HT-29 (cell line): Measurements from ENCODE around the gene RNF208. TPM values are rescaled to one million over a fixed set of nuclear protein-coding genes. Genes with fewer than 3 reads are reported as not detected.

ENCODE experiments used
- DNase-seq: peaks from one replicate; pipeline ENCODE4 v3.0.0-alpha.2; 2015; ENCODE audit warnings: low spot score
- total RNA-seq: library from RNA; depleted of rRNA; stranded (reverse); fragments of >200 nt; shearing (Covaris generic); gene quantifications from 2 replicates; pipeline ENCODE4 v1.2.3, GENCODE V29; 2014; rRNA removed

The RNF208 gene
- total RNA-seq, 1 experiment from 2014 or later = 1.7 TPM

GRCh38 chr9:137178201-137178938 lies 43.7 kb downstream of the RNF208 start:
- DNase-seq = no peak

DNA sequence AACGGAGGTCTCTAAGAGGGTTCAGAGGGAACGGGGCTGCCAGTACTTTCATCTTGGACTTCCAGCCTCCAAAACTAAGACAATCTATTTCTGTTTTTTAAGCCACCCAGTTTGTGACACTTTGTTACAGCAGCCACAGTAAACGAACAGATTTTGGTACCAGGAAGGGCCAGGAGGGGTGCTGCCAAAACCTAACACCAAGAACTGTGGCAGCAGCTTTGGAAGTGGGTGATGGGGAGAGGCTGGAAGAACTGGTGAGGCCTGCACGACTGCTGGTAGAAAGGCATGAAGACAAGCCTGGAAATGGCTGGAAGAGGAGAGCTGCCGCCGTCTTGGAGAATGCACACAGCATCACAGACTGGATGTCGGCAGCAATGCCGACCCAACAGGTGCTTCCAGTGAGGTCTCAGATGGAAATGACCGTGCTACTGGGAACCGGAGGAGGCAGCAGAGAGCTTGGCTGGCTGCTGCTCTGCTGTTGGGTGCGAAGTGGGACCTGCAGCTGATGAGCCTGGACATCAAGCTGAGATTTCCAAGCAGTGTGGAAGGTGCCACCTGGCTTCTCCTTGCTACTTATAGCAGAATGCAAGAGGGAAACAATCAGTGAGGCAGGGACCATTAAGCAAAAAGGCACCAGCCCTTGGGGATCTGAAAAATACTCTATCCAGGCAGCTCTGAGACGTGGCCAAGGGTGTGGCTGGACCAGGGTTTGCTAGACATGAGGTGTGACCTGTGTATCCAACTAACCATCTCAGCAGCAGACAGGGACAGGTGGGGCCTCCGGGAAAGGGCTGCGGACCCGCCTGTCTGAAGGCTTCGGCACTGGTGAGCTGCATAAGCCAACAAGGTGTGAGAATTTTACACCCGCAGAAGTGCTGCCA lies 45.5 kb downstream of the RNF208 start:
- peak; percentile 79 for DNase-seq

- no peak for DNase-seq
Observed at GRCh38 chr9:137175345-137175961, 46.6 kb downstream of the RNF208 start.

DNA sequence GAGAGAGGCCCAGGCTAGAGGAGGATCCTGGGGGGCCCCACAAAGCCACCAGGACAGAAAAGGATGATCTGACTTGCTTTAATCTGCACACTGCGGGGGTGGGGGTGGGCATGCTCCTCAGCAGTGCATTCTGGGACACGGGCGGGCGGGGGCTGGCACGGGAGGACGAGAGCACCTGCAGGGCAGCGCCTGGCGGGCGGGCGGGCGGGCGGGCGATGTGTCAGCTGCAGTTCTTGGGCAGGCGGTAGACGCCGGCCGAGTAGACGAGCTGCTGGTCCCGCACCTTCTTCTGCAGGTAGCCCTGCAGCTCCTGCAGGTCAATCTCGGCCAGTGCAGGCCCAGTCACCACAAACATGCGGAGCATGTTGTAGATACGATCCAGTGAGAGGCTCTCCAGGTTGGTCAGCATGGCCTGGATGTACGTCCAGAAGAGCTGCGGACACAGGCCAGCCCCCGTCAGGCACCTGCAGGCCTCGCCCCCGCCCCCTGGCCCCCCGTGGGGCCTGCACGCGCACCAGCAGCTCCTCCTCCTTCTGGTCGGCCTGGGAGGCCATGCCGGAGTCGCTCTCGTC lies 47.2 kb downstream of the RNF208 start:
- DNase-seq = no peak

GRCh38 chr9:137173796-137174664 lies 48.0 kb downstream of the RNF208 start:
- DNase-seq = no peak

DNA sequence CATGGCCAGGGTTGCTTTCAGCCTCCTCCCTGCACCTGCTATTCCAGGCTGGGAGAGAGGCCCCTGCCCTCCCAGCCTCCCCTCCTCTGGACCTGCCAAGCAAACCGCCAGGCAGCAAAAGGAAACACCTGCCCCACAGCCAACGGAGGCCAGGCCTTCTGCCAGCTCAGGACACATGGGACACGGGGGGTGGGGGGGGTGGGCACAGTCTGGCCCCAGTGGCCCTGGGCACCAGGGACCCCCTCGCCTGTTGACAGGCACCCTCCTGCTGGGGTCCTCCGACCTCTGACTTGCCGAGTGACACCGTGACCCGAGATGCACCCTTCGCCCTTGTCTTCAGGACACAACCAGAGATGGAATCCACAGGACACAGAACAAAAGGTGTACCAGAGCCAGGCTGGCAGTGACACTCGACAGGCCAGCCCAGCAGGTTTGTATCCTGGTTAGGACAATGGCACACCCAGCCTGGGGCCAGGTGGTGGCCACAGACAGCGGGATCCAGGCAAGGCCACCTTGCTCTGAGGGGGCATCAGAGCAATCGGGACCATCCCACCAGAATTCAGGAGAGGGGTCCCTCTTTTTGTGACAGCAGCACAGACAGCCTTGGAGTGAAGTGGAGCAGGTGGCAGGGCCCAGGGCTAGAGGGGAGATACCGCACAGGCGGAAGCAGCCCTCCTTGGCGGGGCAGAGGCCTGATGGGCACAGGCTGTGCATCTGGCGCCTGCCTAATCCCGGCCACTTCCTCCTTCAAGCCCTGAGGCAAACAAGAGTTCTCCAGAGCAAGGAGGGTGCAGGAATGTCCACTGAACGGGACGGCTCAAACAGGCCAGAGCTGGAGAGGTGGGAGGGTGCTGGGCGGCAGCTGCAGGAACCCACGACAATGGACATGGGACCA lies 48.9 kb downstream of the RNF208 start:
- DNase-seq = no peak

DNA sequence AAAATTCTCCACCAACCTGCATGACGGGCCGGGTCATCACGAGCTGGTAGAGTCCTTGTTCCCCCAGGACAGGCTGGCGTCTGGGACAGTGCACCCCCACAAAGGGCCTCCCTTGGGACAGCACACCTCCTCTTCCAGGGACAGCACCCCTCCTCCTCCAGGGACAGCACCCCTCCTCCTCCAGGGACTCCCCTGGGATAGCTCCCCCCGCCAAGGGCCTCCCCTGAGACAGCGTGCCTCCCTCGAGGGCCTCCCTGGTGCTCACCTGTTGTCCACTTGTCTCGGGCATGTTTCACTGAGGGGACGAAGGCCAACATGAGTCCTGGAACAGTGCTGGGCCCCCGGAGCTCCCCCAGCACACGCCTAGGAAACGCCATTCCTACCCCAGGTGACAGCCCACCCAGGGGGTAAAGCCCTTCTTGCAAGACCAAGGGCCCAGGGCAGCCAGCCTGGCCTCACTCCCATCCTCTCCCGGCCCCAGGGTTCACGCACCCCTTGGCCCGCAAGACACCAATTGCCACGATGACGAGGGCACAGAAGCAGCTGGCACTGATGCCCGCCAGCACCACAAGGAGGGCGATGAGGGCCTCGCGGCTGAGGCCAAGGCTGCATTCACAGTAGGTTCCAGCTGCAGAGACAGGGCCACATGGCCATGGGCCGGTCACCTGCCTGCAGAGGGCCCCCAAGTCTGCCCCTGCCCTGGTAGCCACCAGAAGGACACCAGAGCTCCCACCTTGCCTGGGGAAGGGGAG lies 50.7 kb downstream of the RNF208 start:
- DNase-seq = no peak

DNA sequence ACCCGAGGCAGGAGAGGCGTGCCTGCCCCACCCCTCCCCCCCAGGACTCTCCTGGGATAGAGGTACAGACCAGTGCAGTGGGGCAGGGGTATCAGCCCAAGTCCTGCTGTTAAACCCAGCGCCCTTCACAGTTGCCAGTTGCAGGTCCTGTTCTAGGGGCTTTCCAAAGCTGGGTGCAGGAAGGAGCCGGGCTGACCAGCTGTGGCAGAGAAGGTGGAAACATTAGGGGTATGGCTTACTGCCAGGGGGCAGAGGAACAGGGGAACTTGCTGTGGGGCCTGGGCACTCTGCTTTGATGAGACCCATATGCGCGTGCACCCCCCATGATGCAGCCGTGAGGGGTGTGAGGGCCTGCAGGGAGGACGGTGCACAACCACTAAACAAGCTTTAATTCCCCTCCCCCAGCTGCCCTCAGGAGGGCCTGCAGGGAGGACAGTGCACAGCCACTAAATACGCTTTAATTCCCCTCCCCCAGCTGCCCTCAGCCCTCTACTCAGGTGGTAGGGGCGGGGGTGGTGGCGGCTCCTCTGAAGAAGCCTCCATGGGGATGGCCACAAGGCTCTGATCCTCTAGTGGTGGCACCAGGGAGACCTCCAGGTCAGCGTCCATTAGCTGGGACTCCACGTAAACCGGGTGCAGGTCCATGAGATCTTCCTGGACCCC lies 51.4 kb downstream of the RNF208 start:
- DNase-seq = no peak

Other genes starting within 250 kb of the RNF208 start
- gene PTGDS, start 244.7 kb downstream of the RNF208 start, total RNA-seq = not detected in 2 replicates
- not detected in 2 replicates for gene LCNL1, start 239.2 kb downstream of the RNF208 start, total RNA-seq
- gene PAXX, start 229.8 kb downstream of the RNF208 start, total RNA-seq = 169 and 179 TPM in 2 replicates
- gene CLIC3, start 225.7 kb downstream of the RNF208 start, total RNA-seq = 17.0 and 24.1 TPM in 2 replicates
- gene ABCA2, start 194.0 kb downstream of the RNF208 start, total RNA-seq = 92.6 and 99.9 TPM in 2 replicates
- gene FUT7, start 190.2 kb downstream of the RNF208 start, total RNA-seq = 0.36 and 0.42 TPM in 2 replicates
- 59.9 and 84.3 TPM in 2 replicates for gene NPDC1, start 176.1 kb downstream of the RNF208 start, total RNA-seq
- gene ENTPD2, start 168.2 kb downstream of the RNF208 start, total RNA-seq = 2.5 and 2.7 TPM in 2 replicates
- gene SAPCD2, start 151.7 kb downstream of the RNF208 start, total RNA-seq = 217 and 239 TPM in 2 replicates
- 3.7 and 5.3 TPM in 2 replicates for gene UAP1L1, start 144.7 kb downstream of the RNF208 start, total RNA-seq
- 82.2 and 104 TPM in 2 replicates for gene MAN1B1, start 135.3 kb downstream of the RNF208 start, total RNA-seq
- 290 and 324 TPM in 2 replicates for gene DPP7, start 107.5 kb downstream of the RNF208 start, total RNA-seq
- 0.39 and 3.0 TPM in 2 replicates for gene GRIN1, start 83.1 kb downstream of the RNF208 start, total RNA-seq
- 0.43 and 0.44 TPM in 2 replicates for gene LRRC26, start 52.2 kb downstream of the RNF208 start, total RNA-seq
- gene TMEM210, start 50.2 kb downstream of the RNF208 start, total RNA-seq = not detected in 2 replicates
- 60.6 and 64.0 TPM in 2 replicates for gene ANAPC2, start 33.7 kb downstream of the RNF208 start, total RNA-seq
- 184 and 208 TPM in 2 replicates for gene SSNA1, start 33.6 kb downstream of the RNF208 start, total RNA-seq
- gene TPRN, start 21.5 kb downstream of the RNF208 start, total RNA-seq = 63.1 and 66.3 TPM in 2 replicates
- gene TMEM203, start 16.6 kb downstream of the RNF208 start, total RNA-seq = 44.7 and 51.5 TPM in 2 replicates
- 19.0 and 23.9 TPM in 2 replicates for gene NDOR1, start 16.5 kb downstream of the RNF208 start, total RNA-seq
- 1.6 and 2.4 TPM in 2 replicates for gene CYSRT1, start 2.9 kb upstream of the RNF208 start, total RNA-seq
- gene RNF224, start 5.3 kb upstream of the RNF208 start, total RNA-seq = 0.38 TPM in 1 of 2 replicates, not detected in the other
- 0.15 TPM in 1 of 2 replicates, not detected in the other for gene SLC34A3, start 8.7 kb upstream of the RNF208 start, total RNA-seq
- 607 and 627 TPM in 2 replicates for gene TUBB4B, start 19.0 kb upstream of the RNF208 start, total RNA-seq
- gene STPG3, start 29.0 kb upstream of the RNF208 start, total RNA-seq = not detected in 2 replicates
- gene NELFB, start 33.1 kb upstream of the RNF208 start, total RNA-seq = 111 and 115 TPM in 2 replicates
- gene TOR4A, start 55.5 kb upstream of the RNF208 start, total RNA-seq = 210 and 226 TPM in 2 replicates
- gene NRARP, start 80.0 kb upstream of the RNF208 start, total RNA-seq = 107 and 116 TPM in 2 replicates
- gene EXD3, start 200.9 kb upstream of the RNF208 start, total RNA-seq = 7.6 and 14.1 TPM in 2 replicates
- gene NOXA1, start 201.2 kb upstream of the RNF208 start, total RNA-seq = 1.5 and 3.7 TPM in 2 replicates
- 0.76 and 1.3 TPM in 2 replicates for gene ENTPD8, start 219.1 kb upstream of the RNF208 start, total RNA-seq
- 74.4 and 77.7 TPM in 2 replicates for gene NSMF, start 237.1 kb upstream of the RNF208 start, total RNA-seq